Retinal pigment epithelial cell (primary cell): ENCODE measurements around the gene CD22.

Source experiments
- DNase-seq: peaks from one replicate; pipeline ENCODE4 v3.0.0-alpha.2; 2010; ENCODE audit warnings: low read depth
- H3K4me3 ChIP-seq: 2 replicates; pipeline ENCODE4 v1.5.1; 2011; ENCODE audit warnings: mild to moderate bottlenecking, low read length, control low read depth, moderate library complexity
- CTCF ChIP-seq: conservative IDR thresholded peaks from 2 replicates; pipeline ENCODE4 v1.5.1; 2011; ENCODE audit warnings: low read depth, low read length, control low read depth, inconsistent platforms

CD22 gene

GRCh38 chr19:35380450-35381124 is 51.6 kb downstream of the CD22 start:
- H3K4me3 ChIP-seq: no peak overlapping the region
- no peak for DNase-seq
- no peak for TF ChIP-seq CTCF

- no peak overlapping the region for H3K4me3 ChIP-seq
- DNase-seq: no peak
- TF ChIP-seq CTCF: no peak
Measured at GRCh38 chr19:35381318-35381717, 52.3 kb downstream of the CD22 start.

GRCh38 chr19:35381926-35382325 is 52.9 kb downstream of the CD22 start:
- TF ChIP-seq CTCF: no peak
- no peak for DNase-seq
- H3K4me3 ChIP-seq: no peak overlapping the region

GRCh38 chr19:35383536-35383935 is 54.5 kb downstream of the CD22 start:
- no peak for TF ChIP-seq CTCF
- no peak for DNase-seq
- no peak overlapping the region for H3K4me3 ChIP-seq

- H3K4me3 ChIP-seq: no peak overlapping the region
- DNase-seq: no peak
- TF ChIP-seq CTCF: no peak
Measured at GRCh38 chr19:35388277-35389054, 59.5 kb downstream of the CD22 start.

GRCh38 chr19:35389192-35389861 is 60.3 kb downstream of the CD22 start:
- no peak for DNase-seq
- no peak for TF ChIP-seq CTCF
- no peak overlapping the region for H3K4me3 ChIP-seq
